ENCODE measurements around the gene PLOD2. TPM values are rescaled to one million over a fixed set of nuclear protein-coding genes. Genes with fewer than 3 reads are reported as not detected.

Gene PLOD2
- 10 to 100 TPM; 43.5 to 90.6 (median 86.5) TPM for polyA plus RNA-seq (ENCODE audit: insufficient read depth in 1 of 5, insufficient read length in 5 of 5, low replicate concordance in 1 of 5)
- long read RNA-seq, donor 1, transcript PLOD2-201 (20 exons, 3,732 nt), result major isoform, 8 of 14 reads
- long read RNA-seq, donor 1, partial matches to known transcripts, result 0 of 14 reads
- long read RNA-seq, donor 1, other reads (novel, unspliced or antisense), result 0 of 14 reads
- long read RNA-seq, donor 2, partial matches to known transcripts, result 0 of 8 reads
- long read RNA-seq, donor 2, other reads (novel, unspliced or antisense), result 0 of 8 reads
- long read RNA-seq, donor 3, partial matches to known transcripts, result 0 of 6 reads
- long read RNA-seq, donor 3, other reads (novel, unspliced or antisense), result 0 of 6 reads
- long read RNA-seq, donor 4, partial matches to known transcripts, result 0 of 5 reads
- long read RNA-seq, donor 4, other reads (novel, unspliced or antisense), result 0 of 5 reads
- long read RNA-seq, donor 5, transcript PLOD2-201 (20 exons, 3,732 nt), result major isoform, 6 of 17 reads
- long read RNA-seq, donor 5, partial matches to known transcripts, result 7 of 17 reads
- long read RNA-seq, donor 5, other reads (novel, unspliced or antisense), result 0 of 17 reads
- long read RNA-seq, donor 6, transcript PLOD2-202 (19 exons, 3,665 nt), result major isoform, 5 of 17 reads
- long read RNA-seq, donor 6, transcript PLOD2-201 (20 exons, 3,732 nt), result major isoform, 5 of 17 reads
- long read RNA-seq, donor 6, partial matches to known transcripts, result 5 of 17 reads
- long read RNA-seq, donor 6, other reads (novel, unspliced or antisense), result 0 of 17 reads
- long read RNA-seq, donor 7, partial matches to known transcripts, result 0 of 6 reads
- long read RNA-seq, donor 7, other reads (novel, unspliced or antisense), result 0 of 6 reads
- long read RNA-seq, donor 8, transcript PLOD2-201 (20 exons, 3,732 nt), result major isoform, 5 of 6 reads
- long read RNA-seq, donor 8, partial matches to known transcripts, result 0 of 6 reads
- long read RNA-seq, donor 8, other reads (novel, unspliced or antisense), result 0 of 6 reads

DNA sequence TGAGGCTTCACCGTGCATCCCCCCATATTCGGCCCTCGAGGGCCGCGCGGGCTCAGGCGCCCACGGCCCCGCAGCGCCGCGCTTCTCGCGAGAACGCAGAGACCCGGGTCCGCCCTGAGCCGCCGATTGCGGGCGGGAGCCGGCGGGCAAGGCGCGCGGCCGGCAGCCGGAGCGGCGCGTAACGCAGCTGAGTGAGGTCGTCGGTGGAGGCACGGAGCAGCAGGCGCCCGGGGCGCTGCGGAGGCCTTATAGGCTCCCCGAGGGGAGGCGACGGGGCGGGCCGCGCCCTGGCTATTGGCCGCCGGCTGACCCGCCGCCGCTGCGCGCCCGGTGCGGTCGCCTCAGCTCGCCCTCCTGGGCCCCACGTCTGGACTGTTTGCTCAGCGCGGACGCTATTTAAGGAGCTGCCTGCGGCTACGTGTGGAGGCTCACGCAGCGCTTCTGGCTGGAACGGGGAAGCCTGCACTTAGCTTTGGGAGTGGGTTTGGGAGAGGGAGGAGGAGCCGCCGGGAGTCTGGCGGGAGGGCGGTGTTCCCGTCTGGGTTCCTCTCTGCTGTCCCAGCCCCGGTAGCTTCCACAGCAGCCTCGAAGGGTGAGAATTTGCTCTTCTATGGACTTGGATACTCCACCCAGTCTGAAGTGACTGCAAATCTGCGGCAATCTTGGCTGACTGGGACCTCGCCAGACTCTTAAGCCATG lies at the start of gene PLOD2:
Gene PLOD2, minus strand, starts transcription at position 221 of the 699 bp plus-strand sequence. Its CDS starts 195 bp downstream, at position 26.
- peak; percentile 80 to 81 for DNase-seq

- no peak for DNase-seq
These were observed 48.4 kb upstream of the PLOD2 start for GRCh38 chr3:146209371-146209770.

GRCh38 chr3:146203776-146204175 lies 42.8 kb upstream of the PLOD2 start:
- no peak for DNase-seq

DNA sequence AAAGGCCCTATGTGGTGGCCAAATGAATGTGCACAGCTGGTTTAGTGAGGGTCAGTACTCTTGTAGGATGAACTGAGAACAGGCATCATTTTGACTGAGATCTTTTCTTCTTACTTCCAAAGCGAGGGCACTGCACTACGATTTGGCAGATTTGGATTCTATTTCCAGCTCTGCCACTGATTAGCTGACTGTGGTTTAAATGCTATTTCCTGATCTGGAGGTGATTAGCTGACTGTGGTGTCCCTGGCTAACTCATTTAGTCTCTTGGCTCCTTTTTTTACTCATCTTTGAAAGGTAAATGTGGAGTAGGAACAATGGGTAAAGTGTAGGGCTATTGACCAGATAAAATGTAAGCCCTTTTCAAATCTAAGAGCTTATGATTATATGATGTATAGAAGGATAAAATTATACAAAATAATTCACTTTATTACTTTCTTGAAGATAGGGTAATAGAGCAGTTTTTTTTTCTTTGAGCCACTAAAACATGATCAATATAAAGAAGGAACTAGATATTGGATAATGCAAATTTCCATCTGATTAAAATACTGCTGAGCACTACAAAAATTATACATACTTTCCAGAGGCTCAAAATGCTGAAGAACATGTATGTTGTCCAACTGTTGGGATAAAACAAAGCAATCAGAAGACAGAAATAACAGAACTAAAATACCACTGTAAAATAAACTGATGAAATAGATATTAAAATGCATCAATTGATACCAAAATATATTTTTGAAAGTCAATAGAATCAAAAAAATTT lies 39.7 kb upstream of the PLOD2 start:
- DNase-seq, result no peak

DNA sequence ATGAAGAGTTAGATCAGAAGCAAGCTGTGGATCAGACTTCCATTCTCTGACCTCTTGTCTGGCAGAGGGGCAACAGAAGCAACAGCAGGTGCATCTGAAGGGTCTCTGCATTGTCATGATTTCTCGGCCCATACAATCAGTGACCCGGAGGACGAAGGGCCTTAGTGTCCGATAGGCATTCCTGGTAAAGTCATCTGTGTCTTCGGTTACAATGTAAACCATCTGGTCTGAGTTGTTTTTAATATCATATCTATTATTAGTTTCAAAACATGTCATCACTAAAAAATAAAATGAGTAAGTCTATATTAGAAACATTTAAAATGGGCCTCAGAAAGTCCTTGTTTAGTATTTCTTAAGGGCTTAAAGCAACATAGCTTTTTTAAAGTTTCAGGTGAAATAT lies 38.8 kb upstream of the PLOD2 start:
- no peak for DNase-seq

GRCh38 chr3:146196789-146197188 lies 35.8 kb upstream of the PLOD2 start:
- DNase-seq, result no peak

GRCh38 chr3:146195605-146196004 lies 34.6 kb upstream of the PLOD2 start:
- DNase-seq, result no peak

- DNase-seq, result no peak
These were observed 34.0 kb upstream of the PLOD2 start for GRCh38 chr3:146195030-146195429.

DNA sequence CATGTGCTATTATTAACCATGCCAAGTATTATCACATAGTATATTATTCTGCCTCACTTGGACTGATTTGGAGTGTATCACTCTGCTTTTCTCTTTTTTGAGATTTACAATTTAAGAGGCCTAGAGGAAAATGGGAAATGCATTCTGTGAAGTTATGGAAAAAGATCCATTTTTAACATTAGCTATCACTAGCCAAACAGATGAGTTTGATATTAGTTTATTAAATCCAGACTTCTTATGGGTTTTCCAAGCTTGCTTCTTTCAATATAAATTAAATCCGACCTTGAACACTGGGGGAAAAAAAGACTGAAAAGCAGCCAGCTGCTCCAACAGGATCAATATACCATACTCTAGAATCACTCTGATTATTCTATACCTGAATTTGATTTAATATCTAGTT lies 30.1 kb upstream of the PLOD2 start:
- no peak for DNase-seq

- peak; percentile 45 for DNase-seq
These were observed 28.7 kb upstream of the PLOD2 start for GRCh38 chr3:146189519-146190173.

GRCh38 chr3:146187334-146187950 lies 26.5 kb upstream of the PLOD2 start:
- no peak for DNase-seq

- DNase-seq, result no peak
These were observed 23.4 kb upstream of the PLOD2 start for GRCh38 chr3:146184241-146185015.

DNA sequence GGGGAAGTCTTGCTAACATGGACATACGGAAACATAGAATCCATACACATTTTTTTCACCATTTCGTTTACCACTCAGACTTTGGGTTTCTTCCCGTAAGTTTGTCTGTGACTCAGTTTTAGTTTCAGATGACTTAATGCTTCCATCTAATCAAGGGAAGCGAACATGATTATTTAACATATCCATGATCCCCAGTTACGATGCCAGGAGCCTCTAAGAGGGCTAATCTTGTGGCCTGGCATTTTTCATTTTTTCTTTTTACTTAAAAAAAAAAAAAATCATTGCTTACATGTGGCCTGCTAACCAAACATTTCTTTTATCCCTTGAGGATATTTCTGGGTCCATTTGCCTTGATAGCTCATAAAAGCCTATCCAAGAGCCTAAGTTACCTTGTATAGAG lies 20.2 kb upstream of the PLOD2 start:
- no peak for DNase-seq

- no peak for DNase-seq
These were observed 19.4 kb upstream of the PLOD2 start for GRCh38 chr3:146180376-146180775.

- DNase-seq, result no peak
These were observed 17.2 kb upstream of the PLOD2 start for GRCh38 chr3:146178006-146178689.

DNA sequence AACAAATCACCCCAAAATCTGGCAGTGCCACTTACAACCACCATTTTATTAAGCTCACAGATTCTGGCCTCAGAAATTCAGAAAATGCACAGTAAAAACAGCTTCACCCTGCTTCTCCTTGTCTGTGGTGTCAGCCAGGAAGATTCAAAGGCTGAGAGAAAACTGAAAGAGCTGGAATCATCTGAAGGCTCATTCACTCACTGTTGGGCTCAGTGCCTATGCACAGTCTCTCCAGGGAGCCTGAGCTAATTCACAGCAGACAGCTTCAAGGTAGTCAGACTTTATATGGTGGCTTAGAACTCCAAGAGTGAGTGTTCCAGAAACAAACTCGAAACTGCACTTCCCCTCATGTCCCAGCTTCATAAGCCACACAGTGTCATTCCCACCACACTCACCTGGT lies 16.5 kb upstream of the PLOD2 start:
- no peak for DNase-seq

DNA sequence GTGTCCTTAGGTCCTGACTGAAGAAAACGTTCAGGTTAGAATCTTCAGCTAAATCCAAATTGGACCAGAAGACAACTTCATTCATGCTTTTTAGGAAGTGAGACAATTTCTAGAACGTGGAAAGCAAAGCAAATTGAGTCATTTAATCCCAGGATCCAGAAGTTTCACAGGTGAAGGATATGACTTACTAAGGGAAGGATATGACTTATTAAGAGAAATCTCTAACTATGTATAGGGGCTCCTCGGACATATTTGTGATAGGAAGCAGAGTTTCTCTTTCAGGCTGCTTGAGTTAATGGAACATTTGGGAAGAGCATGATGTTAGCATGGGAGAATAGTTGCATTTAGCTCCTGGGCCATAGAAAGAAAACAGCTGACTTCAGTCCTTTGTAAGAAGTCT lies 16.1 kb upstream of the PLOD2 start:
- no peak for DNase-seq

DNA sequence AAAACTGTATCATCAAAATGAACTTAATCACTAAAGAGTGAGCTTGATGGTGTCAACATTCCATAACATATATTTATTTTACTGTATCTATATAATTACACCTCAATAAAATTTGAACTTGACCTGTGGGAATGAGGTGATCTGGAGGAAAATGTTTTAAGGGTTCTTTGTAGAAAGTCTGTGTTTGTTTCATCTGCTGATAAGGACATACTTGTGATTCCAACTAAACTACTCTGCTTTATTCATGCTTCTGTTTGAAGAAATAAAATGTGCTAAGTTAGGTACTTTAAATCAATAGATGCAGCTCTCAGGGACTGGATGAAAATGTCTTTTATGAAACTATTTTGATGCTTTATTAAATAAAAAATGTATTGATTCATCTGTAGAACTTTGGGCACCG lies 11.6 kb upstream of the PLOD2 start:
- no peak for DNase-seq

GRCh38 chr3:146170591-146170990 lies 9.6 kb upstream of the PLOD2 start:
- DNase-seq, result no peak
